Astrocyte of the cerebellum (primary cell): Measurements from ENCODE around the gene SLC7A7.
A peak's percentile ranks its signal among the peaks of the same experiment; 100 is the strongest.
"Not testable (repeated sequence)": the region's sequence is repeated elsewhere in the genome, so short reads cannot be mapped to it uniquely, and the experiment has no call there.

Experiments used
- DNase-seq: peaks from one replicate; pipeline ENCODE4 v3.0.0-alpha.2; 2011; ENCODE audit warnings: low read depth
- H3K4me3 ChIP-seq: 2 replicates; pipeline ENCODE4 v1.5.1; 2011; ENCODE audit warnings: mild to moderate bottlenecking, low read depth, low read length, moderate library complexity
- CTCF ChIP-seq: IDR thresholded peaks from 2 replicates; pipeline ENCODE4 v1.5.1; 2012; ENCODE audit warnings: low read length, low read depth, moderate library complexity, mild to moderate bottlenecking; ENCODE audit errors: missing control alignments
- in situ Hi-C: cut with HindIII; loops from 2 replicates; pipeline ENCODE4 v1.10.0; 2017; ENCODE audit warnings: low sequenced_read_pairs

The SLC7A7 gene

GRCh38 chr14:22791301-22791700, 23.9 kb downstream of the SLC7A7 start:
- no peak for DNase-seq
- in situ Hi-C loops, result no loop called here
- TF ChIP-seq CTCF, result no peak
- no peak overlapping the region for H3K4me3 ChIP-seq

- in situ Hi-C loops, result no loop called here
- no peak overlapping the region for H3K4me3 ChIP-seq
- no peak for TF ChIP-seq CTCF
- no peak for DNase-seq
Measured at GRCh38 chr14:22786685-22787084, 28.6 kb downstream of the SLC7A7 start.

GRCh38 chr14:22781301-22781991, 33.8 kb downstream of the SLC7A7 start:
- DNase-seq, result peak; percentile 32
- no peak for TF ChIP-seq CTCF
- in situ Hi-C loops, result loop anchor here (5.0 kb wide), 1 partner anchor 86 kb away; no protein-coding TSS in a partner anchor
- H3K4me3 ChIP-seq, result no peak overlapping the region

- in situ Hi-C loops, result loop anchor here (5.0 kb wide), 1 partner anchor 86 kb away; no protein-coding TSS in a partner anchor
- no peak overlapping the region for H3K4me3 ChIP-seq
- DNase-seq, result no peak
- TF ChIP-seq CTCF, result no peak
Measured at GRCh38 chr14:22780941-22781300, 34.3 kb downstream of the SLC7A7 start.

GRCh38 chr14:22780105-22780679, 35.0 kb downstream of the SLC7A7 start:
- H3K4me3 ChIP-seq, result no peak overlapping the region
- no peak for TF ChIP-seq CTCF
- in situ Hi-C loops, result loop anchor here (5.0 kb wide), 1 partner anchor 87 kb away; no protein-coding TSS in a partner anchor
- no peak for DNase-seq

GRCh38 chr14:22778084-22778483, 37.2 kb downstream of the SLC7A7 start:
- no peak for DNase-seq
- in situ Hi-C loops, result no loop called here
- TF ChIP-seq CTCF, result no peak
- no peak overlapping the region for H3K4me3 ChIP-seq

- DNase-seq, in situ Hi-C loops, H3K4me3 ChIP-seq: not testable (repeated sequence)
Measured at GRCh38 chr14:22776849-22777248, 38.4 kb downstream of the SLC7A7 start.
